PC-9 (cell line): ENCODE results near the gene PHC1.

ENCODE experiments used
- EZH2 ChIP-seq: fragments of 200-600 bp; sonication (generic); IDR thresholded peaks from 2 replicates; pipeline ENCODE4 v1.8.0; 2017; ENCODE audit warnings: antibody characterized with exemption, low read depth
- TF ChIP-seq, protein P1 (sequence below): fragments of 200-600 bp; sonication (generic); conservative IDR thresholded peaks from 2 replicates; pipeline ENCODE4 v1.6.1; 2017; ENCODE audit warnings: mixed run types, antibody characterized with exemption, mild to moderate bottlenecking, moderate library complexity

DNA sequence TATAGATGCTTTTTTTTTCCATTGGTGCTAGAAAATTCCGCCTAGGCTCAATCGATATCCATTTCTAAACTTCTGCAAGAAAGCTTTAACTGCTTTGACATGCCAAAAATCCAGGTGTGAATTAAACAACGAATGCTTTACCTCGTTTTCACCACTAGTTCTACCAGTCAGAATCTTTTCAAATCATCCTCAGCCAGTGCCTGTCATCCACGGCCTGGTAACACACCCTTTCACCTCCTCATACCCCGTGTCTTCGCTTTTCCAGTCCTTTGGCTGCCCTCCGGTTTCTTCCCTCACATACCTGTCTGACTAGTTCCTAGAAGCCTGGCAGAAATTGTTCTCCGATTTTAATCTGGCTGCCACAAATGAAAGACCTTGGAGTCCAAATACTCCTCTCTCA lies 1.4 kb upstream of the PHC1 start:
- TF ChIP-seq, protein P1, sequence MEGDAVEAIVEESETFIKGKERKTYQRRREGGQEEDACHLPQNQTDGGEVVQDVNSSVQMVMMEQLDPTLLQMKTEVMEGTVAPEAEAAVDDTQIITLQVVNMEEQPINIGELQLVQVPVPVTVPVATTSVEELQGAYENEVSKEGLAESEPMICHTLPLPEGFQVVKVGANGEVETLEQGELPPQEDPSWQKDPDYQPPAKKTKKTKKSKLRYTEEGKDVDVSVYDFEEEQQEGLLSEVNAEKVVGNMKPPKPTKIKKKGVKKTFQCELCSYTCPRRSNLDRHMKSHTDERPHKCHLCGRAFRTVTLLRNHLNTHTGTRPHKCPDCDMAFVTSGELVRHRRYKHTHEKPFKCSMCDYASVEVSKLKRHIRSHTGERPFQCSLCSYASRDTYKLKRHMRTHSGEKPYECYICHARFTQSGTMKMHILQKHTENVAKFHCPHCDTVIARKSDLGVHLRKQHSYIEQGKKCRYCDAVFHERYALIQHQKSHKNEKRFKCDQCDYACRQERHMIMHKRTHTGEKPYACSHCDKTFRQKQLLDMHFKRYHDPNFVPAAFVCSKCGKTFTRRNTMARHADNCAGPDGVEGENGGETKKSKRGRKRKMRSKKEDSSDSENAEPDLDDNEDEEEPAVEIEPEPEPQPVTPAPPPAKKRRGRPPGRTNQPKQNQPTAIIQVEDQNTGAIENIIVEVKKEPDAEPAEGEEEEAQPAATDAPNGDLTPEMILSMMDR, result peak; percentile 51; the same call in 1 of the 2 replicates
- no peak for TF ChIP-seq EZH2
